AG09309 (cell line): ENCODE data around the gene STK32C.

Experiments used
- DNase-seq: peaks from one replicate; pipeline ENCODE4 v3.0.0-alpha.2; 2010; ENCODE audit warnings: low read depth
- H3K4me3 ChIP-seq: 2 replicates; pipeline ENCODE4 v1.5.1; 2011; ENCODE audit warnings: mild to moderate bottlenecking, low read depth, low read length, moderate library complexity; ENCODE audit not compliant: control insufficient read depth
- CTCF ChIP-seq: IDR thresholded peaks from 2 replicates; pipeline ENCODE4 v1.5.1; 2011; ENCODE audit warnings: mild to moderate bottlenecking, low read depth, low read length, inconsistent platforms; ENCODE audit not compliant: insufficient read depth, control insufficient read depth; ENCODE audit errors: missing control alignments

The STK32C gene

GRCh38 chr10:132204078-132204780, 103.5 kb downstream of the STK32C start:
- no peak for TF ChIP-seq CTCF
- no peak for DNase-seq
- no peak overlapping the region for H3K4me3 ChIP-seq

DNA sequence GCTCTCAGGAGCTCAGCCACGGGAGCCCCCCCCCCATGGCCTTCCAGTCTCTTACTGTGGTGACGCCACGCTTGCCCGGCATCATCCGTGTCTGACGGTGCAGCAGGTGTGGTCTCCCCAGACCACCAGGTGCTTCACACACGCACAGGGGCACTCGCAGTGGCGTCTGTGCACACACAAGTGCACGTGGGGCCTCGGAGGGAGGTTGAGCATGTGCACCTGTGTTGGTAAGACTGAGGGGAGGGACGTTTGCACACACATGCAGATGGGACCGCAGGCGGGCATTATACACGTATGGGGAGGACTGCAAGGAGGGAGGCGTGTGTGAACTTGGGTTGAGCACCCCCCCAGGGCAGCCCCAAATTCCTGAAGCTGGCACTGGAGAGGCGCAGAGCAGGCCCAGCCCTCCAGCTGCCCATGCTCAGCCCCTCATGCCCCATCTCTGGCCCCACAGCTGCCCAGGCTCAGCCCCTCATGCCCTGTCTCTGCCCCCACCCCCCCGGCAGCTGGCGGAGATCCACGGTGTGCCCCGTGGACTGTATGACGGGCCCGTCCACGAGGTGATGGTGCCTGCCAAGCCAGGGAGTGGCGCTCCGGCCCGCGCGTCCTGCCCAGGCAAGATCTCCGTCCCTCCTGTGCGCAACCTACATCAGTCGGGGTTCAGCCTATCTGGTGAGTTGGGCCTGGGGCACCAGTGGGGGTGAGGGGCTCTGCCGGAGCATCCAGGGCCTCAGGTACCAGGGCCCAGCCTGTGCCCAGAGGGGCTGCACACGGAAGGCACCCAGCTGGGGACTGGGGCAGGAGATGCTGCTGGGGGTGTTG, 104.3 kb downstream of the STK32C start:
- no peak for DNase-seq
- no peak overlapping the region for H3K4me3 ChIP-seq
- no peak for TF ChIP-seq CTCF

- no peak for DNase-seq
- TF ChIP-seq CTCF: no peak
- H3K4me3 ChIP-seq: no peak overlapping the region
Observed at GRCh38 chr10:132202070-132202970, 105.4 kb downstream of the STK32C start.

GRCh38 chr10:132201111-132201969, 106.4 kb downstream of the STK32C start:
- no peak overlapping the region for H3K4me3 ChIP-seq
- DNase-seq: no peak
- TF ChIP-seq CTCF: no peak

DNA sequence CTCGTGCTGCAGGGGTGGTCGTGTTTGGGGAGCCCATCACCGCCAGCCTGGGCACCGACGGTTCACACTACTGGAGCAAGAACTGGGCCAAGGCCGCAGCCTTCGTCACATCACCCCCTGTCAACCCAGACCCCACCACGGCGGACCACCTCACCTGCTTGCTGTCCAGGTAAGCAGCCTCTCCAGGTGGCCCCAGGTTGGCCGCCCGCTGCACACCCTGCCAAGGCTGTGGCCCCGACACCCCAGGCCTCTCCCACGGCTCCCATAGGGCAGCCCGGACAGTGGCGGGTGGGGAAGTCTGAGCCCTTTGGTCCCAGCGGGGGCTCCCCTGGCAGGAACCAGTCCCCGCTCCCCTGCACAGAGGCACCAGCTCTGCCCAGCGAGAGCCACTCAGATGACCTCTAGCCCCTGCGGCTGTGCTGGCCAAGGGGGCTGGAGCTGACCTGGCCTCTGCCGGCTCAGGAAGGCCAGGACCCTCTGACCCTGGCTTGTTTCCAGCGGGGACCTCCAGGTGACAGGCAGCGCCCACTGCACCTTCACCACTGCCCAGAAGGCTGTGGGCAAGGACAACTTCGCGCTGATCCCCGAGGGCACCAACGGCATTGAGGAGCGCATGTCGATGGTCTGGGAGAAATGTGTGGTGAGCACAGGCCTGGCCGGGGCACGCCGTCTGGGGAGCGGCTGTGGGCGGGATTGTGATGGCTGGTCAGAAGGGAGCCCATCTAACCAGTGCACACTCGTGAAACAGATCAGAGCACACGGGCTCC, 107.2 kb downstream of the STK32C start:
- no peak overlapping the region for H3K4me3 ChIP-seq
- TF ChIP-seq CTCF: no peak
- no peak for DNase-seq
